Epithelial cell of proximal tubule (primary cell): ENCODE data around the gene LDLRAD4. TPM values are rescaled to one million over a fixed set of nuclear protein-coding genes. Genes with fewer than 3 reads are reported as not detected.
"Not testable (repeated sequence)": the region's sequence is repeated elsewhere in the genome, so short reads cannot be mapped to it uniquely, and the experiment has no call there.

Experiments
- DNase-seq: peaks from one replicate; pipeline ENCODE4 v3.0.0-alpha.2; 2011; ENCODE audit warnings: low read depth
- H3K4me3 ChIP-seq: 2 replicates; pipeline ENCODE4 v1.5.1; 2011; ENCODE audit warnings: low read depth, mild to moderate bottlenecking, low read length
- CTCF ChIP-seq: conservative IDR thresholded peaks from 2 replicates; pipeline ENCODE4 v1.5.1; 2012; ENCODE audit warnings: low read depth, mild to moderate bottlenecking, low read length
- total RNA-seq: library from RNA; depleted of rRNA; stranded (reverse); fragments of >200 nt; gene quantifications from 2 replicates; pipeline ENCODE4 v1.2.3, GENCODE V29; 2015

Gene LDLRAD4
- total RNA-seq, 1 donor from 2014 or later, result under 0.01 TPM

- no peak overlapping the region for H3K4me3 ChIP-seq
- no peak for TF ChIP-seq CTCF
- no peak for DNase-seq
Observed at GRCh38 chr18:13688191-13689136, 469.9 kb downstream of the LDLRAD4 start.

GRCh38 chr18:13690060-13690459 lies 471.5 kb downstream of the LDLRAD4 start:
- H3K4me3 ChIP-seq, DNase-seq: not testable (repeated sequence)

- not testable (repeated sequence) for DNase-seq, H3K4me3 ChIP-seq
Observed at GRCh38 chr18:13695337-13695736, 476.8 kb downstream of the LDLRAD4 start.

- H3K4me3 ChIP-seq, result no peak overlapping the region
- no peak for DNase-seq
- no peak for TF ChIP-seq CTCF
Observed at GRCh38 chr18:13696961-13697360, 478.4 kb downstream of the LDLRAD4 start.

- TF ChIP-seq CTCF, result no peak
- DNase-seq, result no peak
- H3K4me3 ChIP-seq, result no peak overlapping the region
Observed at GRCh38 chr18:13700153-13700552, 481.6 kb downstream of the LDLRAD4 start.

Other genes with a start within 250 kb of the LDLRAD4 start
- gene CEP192, start 227.4 kb upstream of the LDLRAD4 start, total RNA-seq, result 17.4 and 18.3 TPM in 2 replicates